HG03378 (cell line): Measurements from ENCODE around the gene OR5K1.

Experiments
- ATAC-seq: cut with Tn5 transposase; IDR thresholded peaks from one replicate; pipeline ENCODE4 v1.9.1; 2021; ENCODE audit warnings: mild to moderate bottlenecking, moderate library complexity; ENCODE audit not compliant: unreplicated experiment

The OR5K1 gene

GRCh38 chr3:98513736-98514135 is 50.7 kb downstream of the OR5K1 start:
- ATAC-seq = no peak

- no peak for ATAC-seq
Observed at GRCh38 chr3:98514948-98515347, 51.9 kb downstream of the OR5K1 start.

GRCh38 chr3:98518816-98519215 is 55.8 kb downstream of the OR5K1 start:
- ATAC-seq = no peak

GRCh38 chr3:98519351-98519750 is 56.4 kb downstream of the OR5K1 start:
- no peak for ATAC-seq

- peak; percentile 45 for ATAC-seq
Observed at GRCh38 chr3:98521897-98522543, 59.0 kb downstream of the OR5K1 start.
